Measurements from ENCODE around the gene GPR18.

- TF ChIP-seq CTCF (IDR thresholded peaks at IDR 0.05; ENCODE audit: insufficient read depth, low read length, poor library complexity, severe bottlenecking), result no peak
- TF ChIP-seq EZH2phosphoT487 (conservative IDR thresholded peaks at IDR 0.05; ENCODE audit: low read length), result no peak
These were observed 20.7 kb upstream of the GPR18 start for GRCh38 chr13:99278843-99279242.
